Colonic mucosa (tissue), 4 donors: ENCODE data around the gene LYG1. TPM values are rescaled to one million over a fixed set of nuclear protein-coding genes. Genes with fewer than 3 reads are reported as not detected.
"Not testable (repeated sequence)": the region's sequence is repeated elsewhere in the genome, so short reads cannot be mapped to it uniquely, and the experiment has no call there.

ENCODE experiments used
- DNase-seq: peaks from one replicate; pipeline ENCODE4 v3.0.0-alpha.2; 2020
- H3K27ac ChIP-seq: fragments of 200-600 bp; one replicate; pipeline ENCODE4 v1.8.0; 2021
- H3K27me3 ChIP-seq: fragments of 200-600 bp; one replicate; pipeline ENCODE4 v1.8.0; 2021
- H3K36me3 ChIP-seq: fragments of 200-600 bp; one replicate; pipeline ENCODE4 v1.8.0; 2021
- H3K4me1 ChIP-seq: fragments of 200-600 bp; one replicate; pipeline ENCODE4 v1.8.0; 2021; ENCODE audit warnings: mild to moderate bottlenecking
- H3K4me3 ChIP-seq: fragments of 200-600 bp; one replicate; pipeline ENCODE4 v1.8.0; 2021
- H3K9ac ChIP-seq, 2 donors: one replicate each; pipeline ENCODE4 v1.7.0; 2013; ENCODE audit warnings: control low read depth in 2 of 2, low read depth in 2 of 2, low read length in 2 of 2
- H3K9me3 ChIP-seq: fragments of 200-600 bp; one replicate; pipeline ENCODE4 v1.8.0; 2021
- intact Hi-C: fragments of 100-400 bp; cut with DNase I; formaldehyde crosslinking; loops from one replicate; pipeline ENCODE4 v1.14.1; 2022
- total RNA-seq, 2 donors: library from RNA; stranded (reverse); fragmentation: NEBNext Ultra II Directional in 1 of 2; extraction: Animal tissue kit (Norgen Biotek cat#: 25700) in 1 of 2; gene quantifications; one replicate each; pipeline ENCODE4 v1.2.1, GENCODE V29; 2021
- TF ChIP-seq, protein P1 (sequence below): fragments of 200-600 bp; IDR thresholded peaks from one replicate; pipeline ENCODE4 v1.8.0; 2022; ENCODE audit warnings: antibody characterized with exemption, mild to moderate bottlenecking
- donor health status: healthy.
- donor health status: DM: no; HTN: no; CAD: no.
- donor health status: DM: no; HTN: no; CAD: no.

Gene LYG1
- total RNA-seq, 2 donors from 2014 or later, result 0.96 to 1.1 TPM

DNA sequence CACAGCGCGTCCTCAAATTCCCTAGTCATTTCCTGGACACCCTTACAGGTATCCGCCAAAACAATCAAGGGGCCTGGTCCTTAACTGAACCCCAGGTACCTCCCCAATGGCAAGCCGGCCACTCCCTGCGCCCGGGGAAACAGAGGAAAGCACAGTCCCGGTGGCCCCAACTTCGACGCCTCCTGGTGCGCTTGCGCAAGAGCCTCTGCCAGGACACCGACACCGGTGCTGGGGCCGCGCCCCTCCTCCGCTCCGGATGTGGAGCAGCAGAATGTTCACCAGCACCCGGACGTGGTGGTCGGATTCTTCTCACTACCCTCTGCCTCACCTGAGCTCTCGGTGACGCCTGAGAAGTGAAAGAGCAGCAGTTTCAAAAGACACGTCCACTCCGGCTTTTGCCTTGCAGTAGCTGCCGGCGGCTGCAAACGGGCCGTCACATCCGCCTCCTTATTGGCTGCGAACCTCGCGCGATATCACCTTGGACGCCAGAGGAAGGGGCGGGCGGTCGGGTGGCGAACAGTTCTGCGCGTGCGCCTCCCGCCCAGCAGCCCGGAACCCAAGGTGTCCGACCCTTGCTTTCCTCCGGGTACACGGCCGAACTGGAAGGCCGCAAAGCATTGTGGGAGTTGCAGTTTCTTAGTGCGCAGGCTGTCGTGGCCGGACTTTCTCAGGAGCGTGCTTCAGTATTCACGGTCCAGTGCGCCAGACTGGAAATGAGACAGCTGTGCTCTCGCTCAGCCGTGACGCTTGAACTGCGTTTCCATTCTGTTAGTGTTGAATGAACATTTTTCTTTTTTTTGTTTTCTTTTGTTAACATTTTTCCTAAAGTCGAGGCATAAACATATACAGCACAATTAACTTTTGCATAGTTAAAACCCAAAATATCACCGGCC, 35.2 kb upstream of the LYG1 start, which contains the start of gene TXNDC9:
TSS of gene TXNDC9 (minus strand) at position 423 of the 893 bp plus-strand sequence. CDS start 3,123 bp downstream, outside the sequence.
- H3K27me3 ChIP-seq, result no peaks in the 10 kb centered on the region
- TF ChIP-seq, protein P1, sequence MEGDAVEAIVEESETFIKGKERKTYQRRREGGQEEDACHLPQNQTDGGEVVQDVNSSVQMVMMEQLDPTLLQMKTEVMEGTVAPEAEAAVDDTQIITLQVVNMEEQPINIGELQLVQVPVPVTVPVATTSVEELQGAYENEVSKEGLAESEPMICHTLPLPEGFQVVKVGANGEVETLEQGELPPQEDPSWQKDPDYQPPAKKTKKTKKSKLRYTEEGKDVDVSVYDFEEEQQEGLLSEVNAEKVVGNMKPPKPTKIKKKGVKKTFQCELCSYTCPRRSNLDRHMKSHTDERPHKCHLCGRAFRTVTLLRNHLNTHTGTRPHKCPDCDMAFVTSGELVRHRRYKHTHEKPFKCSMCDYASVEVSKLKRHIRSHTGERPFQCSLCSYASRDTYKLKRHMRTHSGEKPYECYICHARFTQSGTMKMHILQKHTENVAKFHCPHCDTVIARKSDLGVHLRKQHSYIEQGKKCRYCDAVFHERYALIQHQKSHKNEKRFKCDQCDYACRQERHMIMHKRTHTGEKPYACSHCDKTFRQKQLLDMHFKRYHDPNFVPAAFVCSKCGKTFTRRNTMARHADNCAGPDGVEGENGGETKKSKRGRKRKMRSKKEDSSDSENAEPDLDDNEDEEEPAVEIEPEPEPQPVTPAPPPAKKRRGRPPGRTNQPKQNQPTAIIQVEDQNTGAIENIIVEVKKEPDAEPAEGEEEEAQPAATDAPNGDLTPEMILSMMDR, result no peak
- peak within 1 kb of the TSS; percentile 84 to 92 for H3K9ac ChIP-seq
- H3K4me3 ChIP-seq, result peak within 1 kb of the TSS; percentile 95
- H3K9me3 ChIP-seq, result no peaks in the 10 kb centered on the region
- intact Hi-C loops, result loop anchor here (5.0 to 10.0 kb wide), 2 partner anchors 151 to 156 kb away; partner anchors contain the start of genes MITD1, MRPL30 and REV1
- H3K36me3 ChIP-seq, result peaks cover 6% of the 10 kb centered on the region
- H3K27ac ChIP-seq, result peak within 1 kb of the TSS; percentile 91
- peaks cover 11% of the 10 kb centered on the region for H3K4me1 ChIP-seq
- DNase-seq, result peak; percentile 99

DNA sequence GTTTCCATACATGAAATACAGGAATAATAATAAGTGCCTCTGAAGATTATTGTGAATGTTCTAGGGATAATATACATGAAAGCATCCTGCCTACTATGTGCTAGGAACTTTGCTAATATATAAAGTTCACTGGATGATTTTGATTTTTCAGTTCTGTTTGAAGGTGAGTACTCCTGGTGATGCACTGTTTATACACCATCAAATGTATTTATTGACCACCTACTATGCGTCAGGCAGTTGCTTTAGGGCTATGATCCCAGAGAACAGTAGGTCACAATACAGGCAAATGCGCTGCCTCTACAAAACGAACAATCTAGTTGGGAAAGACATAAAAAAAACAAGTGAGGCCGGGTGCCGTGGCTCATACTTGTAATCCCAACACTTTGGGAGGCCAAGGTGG, 24.4 kb upstream of the LYG1 start:
- H3K9ac ChIP-seq, result no peak overlapping the region
- no peak overlapping the region for H3K27ac ChIP-seq
- TF ChIP-seq, protein P1, result no peak
- intact Hi-C loops, result no loop called here
- DNase-seq, result no peak
- no peaks in the 10 kb centered on the region for H3K4me1 ChIP-seq
- no peaks in the 10 kb centered on the region for H3K9me3 ChIP-seq
- no peak overlapping the region for H3K4me3 ChIP-seq
- H3K36me3 ChIP-seq, result peaks cover 10% of the 10 kb centered on the region
- H3K27me3 ChIP-seq, result no peaks in the 10 kb centered on the region

DNA sequence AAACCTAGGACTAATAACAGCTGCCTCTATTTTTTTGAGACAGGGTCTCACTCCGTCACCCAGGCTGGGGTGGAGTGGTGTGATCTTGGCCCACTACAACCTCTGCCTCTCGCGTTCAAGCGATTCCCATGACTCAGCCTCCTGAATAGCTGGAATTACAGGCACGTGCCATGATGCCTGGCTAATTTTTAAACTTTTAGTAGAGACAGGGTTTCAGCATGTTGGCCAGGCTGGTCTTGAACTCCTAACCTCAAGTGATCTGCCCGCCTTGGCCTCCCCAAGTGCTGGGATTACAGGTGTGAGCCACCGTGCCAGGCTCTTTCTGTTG, 16.8 kb upstream of the LYG1 start:
- H3K9ac ChIP-seq, H3K4me3 ChIP-seq, H3K27ac ChIP-seq, H3K36me3 ChIP-seq, H3K27me3 ChIP-seq, DNase-seq, H3K4me1 ChIP-seq, intact Hi-C loops, H3K9me3 ChIP-seq: not testable (repeated sequence)

GRCh38 chr2:99317161-99317872, 16.3 kb upstream of the LYG1 start:
- H3K9me3 ChIP-seq, result no peaks in the 10 kb centered on the region
- no peaks in the 10 kb centered on the region for H3K4me1 ChIP-seq
- H3K36me3 ChIP-seq, result no peaks in the 10 kb centered on the region
- no peak for DNase-seq
- no peak overlapping the region for H3K27ac ChIP-seq
- no peak overlapping the region for H3K9ac ChIP-seq
- no peak overlapping the region for H3K4me3 ChIP-seq
- intact Hi-C loops, result no loop called here
- no peaks in the 10 kb centered on the region for H3K27me3 ChIP-seq
- TF ChIP-seq, protein P1, result no peak

DNA sequence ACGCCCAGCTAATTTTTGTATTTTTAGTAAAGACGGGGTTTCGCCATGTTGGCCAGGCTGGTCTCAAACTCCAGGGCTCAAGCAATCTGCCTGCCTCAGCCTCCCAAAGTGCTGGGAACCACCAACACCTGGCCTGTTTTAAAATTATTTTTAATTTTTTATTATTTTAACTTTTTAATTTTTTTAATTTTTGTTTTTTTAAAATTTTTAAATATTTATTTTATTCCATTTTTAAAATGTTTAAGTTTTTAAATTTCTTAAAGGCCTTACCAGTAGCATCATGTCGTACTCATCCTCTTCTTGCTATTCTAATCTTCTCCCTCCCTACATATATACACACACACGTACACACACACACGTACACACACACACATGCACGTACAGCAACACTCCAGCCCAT, 1.4 kb downstream of the LYG1 start:
- H3K27me3 ChIP-seq, result no peaks in the 10 kb centered on the region
- H3K36me3 ChIP-seq, result no peaks in the 10 kb centered on the region
- no peak overlapping the region for H3K9ac ChIP-seq
- TF ChIP-seq, protein P1, result no peak
- no peaks in the 10 kb centered on the region for H3K4me1 ChIP-seq
- no peak overlapping the region for H3K4me3 ChIP-seq
- no peak for DNase-seq
- no peaks in the 10 kb centered on the region for H3K9me3 ChIP-seq
- H3K27ac ChIP-seq, result no peak overlapping the region
- intact Hi-C loops, result no loop called here

DNA sequence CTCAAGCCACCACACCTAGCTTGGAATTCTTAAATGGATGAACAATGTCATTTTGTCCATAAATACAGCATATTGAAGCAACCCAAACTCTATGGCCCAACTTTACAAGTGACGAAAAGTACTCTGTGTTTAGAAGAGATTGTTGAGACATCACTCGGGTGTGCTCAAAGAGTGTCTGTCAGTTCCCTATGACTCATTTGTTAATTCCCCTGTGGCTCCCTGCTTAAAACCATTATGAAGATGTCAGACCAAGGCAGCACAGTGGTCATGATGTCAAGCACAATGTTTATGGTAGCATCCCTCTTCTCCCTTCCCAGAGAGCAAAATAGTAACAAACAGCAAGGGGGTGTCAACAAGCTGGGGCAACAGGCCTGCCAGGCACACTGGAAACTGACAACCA, 3.0 kb downstream of the LYG1 start:
- TF ChIP-seq, protein P1, result no peak
- Histone ChIP-seq H3K27me3 (no peaks in the 10 kb centered on the region), H3K36me3 (no peaks in the 10 kb centered on the region), H3K27ac (no peak overlapping the region), H3K4me3 (no peak overlapping the region), H3K4me1 (no peaks in the 10 kb centered on the region), H3K9ac (no peak overlapping the region), H3K9me3 (no peaks in the 10 kb centered on the region)
- intact Hi-C loops, result no loop called here
- no peak for DNase-seq
